LoVo (cell line): ENCODE measurements around the gene TMEM184A.

ENCODE experiments used
- DNase-seq: peaks from one replicate; pipeline ENCODE4 v3.0.0-alpha.2; 2016; ENCODE audit warnings: low spot score

The TMEM184A gene

DNA sequence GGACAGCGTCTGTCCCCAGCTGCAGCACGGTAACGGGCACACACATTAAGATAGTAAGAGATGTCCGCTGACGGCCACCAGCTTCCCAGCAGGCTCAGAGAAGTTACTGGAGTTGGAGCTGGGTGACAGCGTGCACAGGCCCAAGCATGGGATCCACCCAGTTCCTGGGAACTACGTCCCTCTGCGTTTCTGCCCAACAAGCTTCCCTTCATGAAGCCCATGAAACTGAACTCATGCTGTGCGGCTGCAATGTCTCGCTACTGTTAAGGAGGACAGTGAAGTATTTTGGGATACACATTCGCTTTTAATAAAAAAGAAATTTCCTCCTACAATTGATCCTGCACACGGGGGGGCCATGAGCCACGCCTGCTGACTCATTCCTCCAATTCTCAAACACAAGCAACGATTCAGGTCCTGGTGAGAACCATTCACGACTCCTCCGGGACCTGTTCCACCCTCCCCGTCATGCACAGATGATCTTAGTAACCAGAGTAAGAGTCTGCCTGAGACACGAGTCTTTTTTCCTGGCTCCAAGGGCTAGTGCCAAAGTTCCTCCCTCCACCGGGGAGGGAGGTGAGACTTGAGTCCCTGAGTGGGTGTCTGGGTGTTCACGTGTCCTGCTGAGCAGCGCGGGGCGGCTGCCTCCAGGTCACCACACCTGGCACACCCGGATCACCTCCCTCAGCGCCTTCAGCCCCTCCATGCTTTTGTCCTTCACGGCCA, 11.2 kb upstream of the TMEM184A start:
- DNase-seq, result peak; percentile 22

DNA sequence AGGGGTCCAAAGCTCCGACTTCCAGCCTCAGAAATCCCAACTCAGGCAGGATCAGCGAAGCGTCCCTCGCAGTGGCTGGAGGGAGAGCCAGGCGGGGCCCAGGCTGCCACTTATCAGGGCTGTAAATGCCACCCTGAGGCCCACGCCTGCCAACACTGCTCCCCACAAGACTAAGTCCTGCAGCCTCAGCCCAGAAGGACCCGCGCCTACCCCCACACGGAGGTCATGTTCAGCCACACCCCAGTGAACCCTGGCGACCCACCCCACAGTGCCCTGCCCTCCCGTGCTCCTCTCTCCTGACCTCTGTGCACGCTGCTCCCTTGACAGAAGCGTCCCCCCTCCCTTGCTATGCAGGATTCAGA, 10.7 kb upstream of the TMEM184A start:
- no peak for DNase-seq

DNA sequence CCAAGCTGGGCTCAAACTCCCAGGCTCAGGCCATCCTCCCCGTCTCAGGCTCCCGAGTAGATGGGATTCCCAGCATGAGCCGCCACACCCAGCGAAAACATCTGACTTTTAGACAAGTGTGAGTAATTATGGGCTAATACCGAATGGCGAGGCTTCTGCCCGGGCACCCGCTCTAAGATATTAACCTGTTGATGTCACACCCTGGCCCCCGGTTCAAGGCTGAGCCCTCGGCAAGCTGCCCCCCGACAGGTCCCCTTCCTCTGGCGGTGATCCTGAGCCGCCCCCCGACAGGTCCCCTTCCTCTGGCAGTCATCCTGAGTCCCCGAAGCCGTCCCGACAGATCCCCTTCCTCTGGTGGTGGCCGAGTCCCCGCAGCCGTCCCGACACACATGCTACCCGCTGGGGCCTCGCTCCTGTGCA, 8.6 kb upstream of the TMEM184A start:
- DNase-seq, result no peak

DNA sequence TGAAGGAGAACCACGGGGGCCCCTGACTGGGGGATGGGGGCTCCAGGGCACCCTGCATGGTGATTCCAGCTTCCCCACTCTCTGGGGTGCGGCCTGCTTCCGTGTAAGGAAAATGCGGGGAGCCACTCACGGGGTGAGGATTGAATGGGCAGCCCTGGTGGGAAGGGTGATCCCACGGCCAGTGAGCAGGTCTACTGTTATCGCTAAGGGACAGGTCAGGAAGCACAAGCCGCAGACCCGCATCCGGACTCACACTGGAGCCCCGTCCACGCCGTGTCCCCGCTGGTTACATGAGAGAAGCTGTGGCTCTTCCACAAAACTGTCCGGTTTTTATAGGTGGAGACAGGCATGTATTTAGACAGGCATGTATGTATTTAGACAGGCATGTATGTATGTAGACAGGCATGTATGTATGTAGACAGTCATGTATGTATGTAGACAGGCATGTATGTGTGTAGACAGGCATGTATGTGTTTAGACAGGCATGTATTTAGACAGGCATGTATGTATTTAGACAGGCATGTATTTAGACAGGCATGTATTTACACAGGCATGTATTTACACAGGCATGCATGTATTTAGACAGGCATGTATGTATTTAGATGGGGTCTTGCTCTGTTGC, 8.1 kb upstream of the TMEM184A start:
- DNase-seq, result no peak

DNA sequence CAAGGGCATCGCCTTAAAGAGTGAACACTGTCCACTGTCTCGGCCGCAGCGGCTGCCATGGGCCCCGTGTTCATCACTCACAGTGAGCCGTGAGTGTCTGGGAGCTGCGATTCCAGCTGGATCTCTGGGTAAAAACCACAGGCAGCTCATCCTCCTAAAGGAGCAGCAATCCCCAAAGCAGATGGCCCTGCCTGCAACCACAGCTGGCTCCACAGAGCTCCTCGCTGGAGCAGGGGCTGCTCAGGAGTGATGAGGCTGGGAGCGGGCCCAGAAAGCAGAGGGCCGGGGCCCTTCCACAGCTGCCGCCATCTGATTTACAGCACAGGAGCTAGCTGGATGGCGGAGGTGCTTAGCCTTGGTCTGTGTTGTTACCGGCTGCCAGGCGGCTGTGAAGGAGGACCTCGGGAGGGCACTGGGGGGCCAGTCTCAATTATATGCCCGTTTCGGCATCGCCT, 6.6 kb upstream of the TMEM184A start:
- DNase-seq, result no peak

DNA sequence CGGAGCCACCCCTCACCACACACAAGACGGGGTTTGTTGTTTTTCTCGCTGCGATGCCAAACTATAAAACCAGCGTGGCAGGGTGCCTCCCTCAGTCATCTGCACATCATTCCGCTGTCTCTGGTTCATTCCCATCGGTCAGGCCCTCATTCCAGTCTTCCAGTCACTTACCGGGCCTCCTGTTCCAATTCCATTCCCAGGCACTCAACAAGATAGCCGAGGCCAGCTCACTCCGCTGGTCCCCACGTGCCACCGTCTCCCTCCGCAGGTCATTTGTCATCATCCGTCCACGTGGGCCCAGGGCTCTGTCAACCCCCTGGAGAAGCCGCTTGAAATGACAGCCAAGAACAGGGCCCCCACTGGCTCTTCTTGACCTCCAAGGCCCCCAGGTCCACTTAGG, 6.1 kb upstream of the TMEM184A start:
- no peak for DNase-seq

DNA sequence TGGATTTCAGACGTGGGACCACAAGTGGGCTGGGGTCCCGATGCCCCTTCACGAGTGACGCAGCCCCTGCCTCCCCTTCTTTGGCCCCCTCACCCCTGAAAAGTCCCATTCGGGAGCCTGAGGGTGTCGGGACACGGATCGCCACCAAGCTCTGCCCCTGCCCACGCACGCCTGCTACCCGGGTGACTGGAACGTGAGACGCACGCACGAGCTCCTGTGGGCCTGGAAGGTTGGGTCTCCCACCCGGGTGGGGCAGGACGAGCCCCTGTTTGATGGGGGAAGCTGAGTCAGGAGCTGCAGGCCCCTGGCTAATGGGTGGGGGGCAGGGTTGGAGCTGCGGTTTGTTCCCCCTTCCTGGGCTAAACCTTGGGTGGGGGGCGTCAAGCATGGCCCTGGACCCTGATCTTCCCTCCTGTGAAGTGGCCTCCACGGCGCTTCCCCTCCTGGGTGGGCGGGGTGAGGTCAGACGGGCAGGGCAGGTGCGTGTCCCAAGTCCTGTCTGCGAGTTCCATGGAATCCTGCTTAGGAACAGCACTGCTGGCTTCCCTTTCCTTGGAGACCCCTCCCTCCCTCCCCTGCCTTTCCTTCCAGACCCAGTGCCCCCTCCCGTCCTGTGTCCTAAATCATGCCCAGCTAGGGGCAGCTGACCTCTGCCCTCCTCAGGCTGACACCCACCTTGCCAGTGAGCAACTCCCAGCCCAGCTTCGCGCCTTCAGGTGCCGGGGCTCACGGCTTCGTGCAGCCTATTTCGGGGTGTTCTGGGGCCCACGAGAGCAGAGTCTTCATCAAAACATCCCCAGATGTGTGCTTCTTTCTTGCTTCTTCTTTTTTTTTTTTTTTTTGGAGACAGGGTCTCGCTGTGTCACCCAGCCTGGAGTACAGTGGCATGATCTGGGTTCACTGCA, 5.3 kb upstream of the TMEM184A start:
- no peak for DNase-seq

DNA sequence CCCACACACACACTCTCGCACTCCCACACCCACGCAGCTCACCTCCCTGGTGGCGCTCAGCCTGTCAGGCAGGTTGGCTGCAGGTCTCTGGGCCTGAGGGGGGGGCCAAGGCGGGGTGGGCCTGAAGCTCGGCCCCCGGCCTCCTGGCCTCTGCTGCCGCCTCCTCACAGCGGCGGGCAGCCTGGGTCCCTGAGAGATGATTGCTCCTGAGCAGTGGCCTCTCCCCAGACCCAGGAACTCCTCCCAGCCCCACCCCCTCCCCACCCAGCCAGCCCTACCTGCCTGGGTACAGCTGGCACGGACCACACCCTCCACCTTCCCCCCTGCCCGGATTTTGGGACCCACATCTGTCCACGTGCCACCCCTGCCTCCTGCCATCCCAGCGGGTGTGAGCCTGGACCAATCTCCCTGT, 4.6 kb upstream of the TMEM184A start:
- no peak for DNase-seq

DNA sequence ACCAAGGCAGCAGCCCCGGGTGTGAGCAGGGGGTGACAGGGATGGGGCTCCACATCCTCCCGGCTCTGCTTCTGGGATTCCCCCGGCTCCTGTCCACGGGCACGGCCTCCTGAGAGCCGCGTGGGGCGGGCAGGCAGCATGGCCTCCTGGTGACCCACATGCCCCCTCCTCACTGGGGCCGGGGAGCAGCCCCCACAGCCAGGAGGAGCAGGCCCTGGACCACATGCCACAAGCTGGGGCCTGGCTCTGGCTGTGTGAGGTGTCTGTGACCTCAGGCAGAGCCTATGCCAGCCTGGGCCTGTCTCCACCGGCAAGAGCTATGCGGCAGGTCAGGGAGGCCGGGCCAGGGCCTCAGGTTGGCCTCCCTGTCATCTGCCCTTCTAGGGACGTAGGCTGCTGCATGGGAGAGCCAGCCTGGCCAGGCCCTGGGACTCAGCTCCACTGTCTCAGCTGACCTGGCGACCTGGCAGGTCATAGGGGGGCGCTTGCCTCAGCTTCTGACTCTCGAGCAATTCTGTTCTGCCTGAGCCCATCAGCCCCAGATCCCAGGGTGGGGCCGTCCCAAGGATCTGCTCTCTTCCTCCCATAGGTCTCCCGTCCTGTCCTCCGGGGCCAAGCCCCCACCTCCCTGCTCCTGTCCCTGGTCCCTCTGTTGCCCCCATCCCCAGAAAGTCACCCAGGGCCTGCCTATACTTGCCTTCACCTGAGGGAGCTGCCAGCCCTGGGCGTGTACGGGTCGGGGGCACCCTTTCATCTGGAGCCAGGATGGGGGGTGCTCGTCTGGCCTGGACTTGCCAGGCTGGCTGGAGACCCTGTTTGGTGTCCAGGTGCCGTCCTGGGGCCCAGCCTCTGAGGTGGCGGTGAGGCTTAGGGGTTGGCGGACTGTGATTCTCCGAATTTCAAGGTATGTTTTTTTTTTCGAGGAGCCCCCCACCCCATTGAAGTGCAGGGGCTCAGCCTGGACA, 3.9 kb upstream of the TMEM184A start:
- no peak for DNase-seq

DNA sequence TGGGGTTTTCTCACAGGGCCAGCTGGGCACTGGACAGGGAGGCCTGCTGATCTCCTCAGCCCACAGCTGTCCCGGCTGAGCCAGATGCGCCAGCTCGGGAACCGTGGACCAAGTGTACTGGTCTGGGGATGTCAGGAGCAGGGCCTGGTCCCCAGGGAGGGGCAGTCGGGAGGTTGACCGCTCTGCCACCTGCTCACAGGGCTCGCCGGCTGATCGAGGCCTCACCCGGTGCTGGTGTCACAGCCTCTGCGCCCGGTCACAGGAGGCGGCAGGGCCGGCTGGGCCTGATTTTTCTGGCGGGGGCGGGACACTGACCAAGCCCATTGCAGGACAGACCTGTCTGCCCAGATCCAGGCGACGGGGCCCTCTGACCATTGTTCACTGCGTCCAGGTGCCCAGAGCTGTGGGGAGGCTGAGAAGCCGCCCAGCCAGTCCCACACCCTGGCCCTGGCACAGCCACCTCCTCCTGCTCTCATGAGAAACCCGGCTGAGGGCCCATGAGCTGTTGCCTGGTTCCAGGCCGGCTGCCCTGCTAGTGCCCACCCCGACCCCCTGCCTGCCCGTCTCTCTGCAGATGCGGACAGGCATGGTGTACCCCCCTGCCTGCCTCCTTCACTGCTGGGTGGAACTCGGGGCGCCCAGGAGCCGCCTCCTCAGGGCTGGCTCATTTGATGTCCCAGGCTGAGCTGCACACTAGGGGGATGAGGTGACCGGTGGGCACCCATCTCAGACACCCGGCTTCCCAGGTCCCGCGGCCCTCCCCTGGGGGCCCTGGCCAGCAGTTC, 3.0 kb upstream of the TMEM184A start:
- DNase-seq, result no peak

DNA sequence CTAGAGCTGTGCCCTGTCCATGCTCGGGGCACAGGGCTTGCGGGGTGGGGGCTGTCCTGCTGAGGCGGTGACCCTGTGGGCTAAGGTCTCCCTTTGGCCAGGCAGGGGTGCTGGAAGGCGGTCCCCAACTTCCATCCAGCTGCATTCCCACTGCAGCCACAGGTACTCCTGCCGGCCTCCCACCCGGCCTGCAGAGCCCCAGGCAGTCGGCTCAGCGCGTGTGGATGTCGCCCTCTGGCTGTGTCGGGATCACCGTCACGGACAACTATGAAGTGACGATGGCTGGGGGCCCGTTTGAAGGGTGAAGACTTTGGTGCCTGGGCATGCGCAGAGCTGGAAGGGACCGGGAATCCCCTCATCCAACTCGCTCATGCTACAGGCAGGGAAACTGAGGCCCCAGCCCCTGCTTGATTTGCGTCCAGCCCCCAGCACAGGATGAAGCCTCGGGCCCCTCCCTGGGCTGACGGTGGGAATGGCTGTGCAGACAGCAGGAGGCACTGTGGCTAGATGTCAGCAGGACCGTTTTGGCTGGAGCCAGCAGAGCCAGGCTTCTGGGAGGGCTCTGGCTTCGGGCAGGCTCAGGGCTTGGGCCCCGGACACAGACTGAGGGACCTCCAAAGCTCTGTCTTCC, 2.3 kb upstream of the TMEM184A start:
- no peak for DNase-seq

DNA sequence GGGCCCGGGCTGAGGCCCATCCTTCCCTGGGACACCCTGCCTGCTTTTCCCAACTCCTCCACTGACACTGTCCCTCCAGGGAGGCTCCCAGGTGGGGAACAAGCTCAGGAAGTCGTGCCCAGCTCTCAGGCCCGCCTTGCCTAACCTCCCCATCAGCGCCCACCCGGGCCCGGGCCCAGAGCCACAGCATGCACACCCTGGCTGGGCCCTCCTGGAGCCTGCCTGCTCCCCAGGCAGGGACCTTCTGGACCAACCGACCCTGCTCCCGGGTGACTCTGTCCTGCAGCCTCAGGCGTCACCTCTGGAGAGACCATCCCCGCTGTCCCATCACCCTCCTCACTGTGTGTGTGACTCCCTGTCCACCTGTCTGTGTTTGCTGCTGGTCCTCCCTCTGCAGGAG, 1.8 kb upstream of the TMEM184A start:
- no peak for DNase-seq

DNA sequence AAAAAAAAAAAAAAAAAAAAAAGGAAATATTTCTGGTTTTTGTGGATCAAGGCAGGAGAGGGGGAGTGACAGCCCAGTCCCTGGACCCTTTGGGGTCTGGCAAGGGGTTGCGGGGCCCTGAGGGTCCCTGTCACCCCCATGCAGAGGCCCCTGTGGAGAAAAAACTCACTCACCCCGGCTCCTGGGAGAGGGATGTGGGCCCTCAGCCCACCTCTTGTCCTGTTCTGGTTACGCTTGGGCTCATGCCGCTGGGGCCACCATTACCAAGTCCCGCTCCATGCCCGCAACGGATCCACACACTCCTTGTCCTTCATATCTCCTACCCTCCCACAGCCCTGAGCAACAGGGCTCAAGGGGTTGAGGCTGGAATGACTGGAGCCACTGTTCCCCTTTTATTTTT, 1.0 kb upstream of the TMEM184A start:
- DNase-seq, result no peak

DNA sequence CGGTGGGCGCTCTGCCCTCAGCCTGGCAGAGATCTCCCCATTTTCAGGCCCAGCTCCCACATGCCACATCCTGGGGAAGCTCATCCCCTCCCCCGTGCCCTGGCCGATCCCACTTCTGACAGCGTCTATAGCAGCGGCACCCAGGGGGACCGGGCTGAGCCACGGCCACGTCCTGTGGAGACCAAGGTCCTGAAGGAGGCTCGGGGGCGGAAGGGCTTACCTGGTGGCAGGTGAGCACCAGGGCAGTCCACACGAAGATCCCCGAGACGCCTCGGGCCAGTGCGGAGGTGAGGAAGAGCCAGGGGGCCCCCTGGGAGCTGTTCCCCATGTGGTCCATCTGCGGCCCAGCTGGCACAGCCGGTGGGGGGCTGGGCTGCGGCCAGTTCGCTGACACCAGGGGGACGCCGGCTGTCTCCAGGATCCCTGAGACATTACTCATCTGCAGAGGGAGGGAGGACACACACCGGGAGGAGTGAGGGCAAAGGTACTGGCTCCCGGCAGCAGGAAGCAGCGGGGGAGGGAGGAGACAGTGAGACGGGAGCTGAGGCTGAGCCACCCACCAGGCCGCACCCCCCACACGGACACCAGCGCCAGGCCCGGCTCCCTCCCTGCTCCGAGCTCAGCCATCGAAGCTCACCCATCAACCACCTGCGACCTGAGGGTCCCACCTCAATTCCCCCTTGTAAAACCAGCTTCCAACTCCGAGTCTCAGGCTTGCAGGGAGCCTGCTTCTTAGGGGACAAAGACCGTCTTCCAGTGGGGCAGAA, 776 bp downstream of the TMEM184A start:
- peak; percentile 96 for DNase-seq

DNA sequence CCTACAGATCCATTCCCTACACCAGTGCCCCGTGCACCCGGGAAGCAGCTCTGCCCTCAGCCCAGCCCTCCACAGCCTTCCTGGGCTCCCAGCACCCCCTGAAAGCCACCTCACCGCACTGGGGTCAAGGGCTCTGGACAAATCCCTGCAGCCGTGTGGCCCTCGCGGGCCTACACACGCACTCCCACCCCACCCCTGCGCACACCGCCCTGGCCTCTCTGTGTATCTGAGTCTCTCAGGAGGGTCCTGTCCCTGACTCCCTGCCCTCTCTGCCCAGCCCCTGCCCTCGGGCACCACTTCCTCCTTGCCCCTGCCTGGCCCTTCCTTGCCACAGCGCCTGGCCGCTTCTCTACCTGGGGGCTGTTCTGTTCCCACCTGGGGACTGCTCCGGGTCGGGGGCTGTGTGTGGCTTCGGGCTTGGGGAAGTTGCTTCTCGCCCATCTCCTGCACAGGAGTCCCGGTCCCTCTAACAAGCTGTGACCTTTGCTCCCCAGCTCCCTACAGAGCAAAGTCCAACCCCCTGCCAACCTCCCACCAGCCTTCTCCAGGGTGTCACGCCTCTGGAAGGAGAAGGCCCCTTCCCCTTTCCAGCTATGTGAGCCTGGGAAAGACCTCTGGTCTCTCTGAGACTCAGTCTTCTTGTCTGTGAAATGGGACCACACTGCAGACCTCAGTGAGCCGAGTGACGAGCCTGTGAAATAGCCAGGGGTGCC, 1.5 kb downstream of the TMEM184A start:
- DNase-seq, result no peak

DNA sequence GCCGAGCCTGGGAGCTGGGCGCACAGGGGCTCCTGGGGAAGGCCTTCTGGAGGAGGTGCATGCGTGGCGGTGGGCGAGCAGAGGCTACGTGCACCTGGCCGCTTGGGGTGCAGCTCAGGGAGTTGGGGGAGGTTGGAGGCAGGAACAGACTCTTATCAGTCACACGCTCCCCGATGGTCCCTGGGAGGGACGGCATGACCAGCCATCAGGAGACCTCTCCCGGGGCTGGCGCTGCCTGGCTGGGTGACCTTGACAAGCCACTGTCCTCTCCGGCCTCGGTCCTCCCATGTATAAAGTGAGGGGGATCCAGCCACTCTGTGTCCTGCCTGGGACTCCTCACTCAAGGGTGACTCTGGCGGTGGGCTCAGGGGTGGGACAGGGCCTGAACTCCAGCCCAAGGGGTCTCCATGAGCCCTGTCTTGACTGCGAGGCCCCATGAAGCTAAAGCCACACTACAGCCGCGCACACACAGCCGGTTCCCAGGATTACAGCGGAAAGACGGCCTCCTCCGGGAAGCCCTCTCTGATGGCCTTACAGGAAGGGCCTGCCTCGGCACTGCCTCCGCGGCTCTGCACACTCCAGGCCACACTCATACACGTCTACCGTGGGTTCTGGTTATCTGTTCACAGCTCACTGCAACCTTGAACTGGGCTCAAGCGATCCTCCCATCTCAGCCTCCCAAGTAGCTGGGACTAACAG, 2.3 kb downstream of the TMEM184A start:
- no peak for DNase-seq

DNA sequence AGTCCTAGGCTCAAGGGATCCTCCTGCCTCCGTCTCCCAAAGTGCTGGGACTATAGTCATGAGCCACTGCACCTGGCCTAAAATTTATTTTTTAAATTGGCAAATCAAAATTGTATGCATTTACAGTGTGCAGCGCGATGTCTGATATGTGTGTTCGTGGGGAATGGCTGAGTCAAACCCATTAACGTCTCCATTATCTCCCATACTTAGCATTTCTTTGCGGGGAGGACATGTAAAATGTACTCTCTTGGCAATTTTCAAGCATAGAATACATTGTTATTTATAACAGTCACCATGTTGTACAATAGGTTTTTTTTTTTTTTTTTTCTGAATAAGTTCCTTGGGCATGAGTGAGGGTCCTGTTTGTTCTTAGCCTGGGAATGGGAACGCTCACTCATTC, 3.8 kb downstream of the TMEM184A start:
- DNase-seq, result no peak

DNA sequence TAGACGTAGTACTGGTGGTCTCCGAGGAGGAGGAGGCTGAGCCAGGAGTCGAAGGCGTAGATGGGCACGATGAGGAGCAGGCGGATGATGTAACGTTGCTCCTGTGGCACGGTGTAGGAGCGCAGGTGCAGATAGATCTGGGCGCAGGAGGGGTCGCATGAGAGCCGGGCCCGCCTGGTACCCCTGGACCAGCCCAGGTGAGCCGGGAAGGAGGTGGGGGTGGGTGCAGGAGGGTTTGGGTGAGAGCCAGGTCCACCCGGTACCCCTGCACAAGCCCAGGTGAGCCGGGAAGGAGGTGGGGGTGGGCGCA, 5.2 kb downstream of the TMEM184A start:
- no peak for DNase-seq
